NCI-H748 (cell line): ENCODE data around the gene KCNK16.

Experiments
- DNase-seq: peaks from one replicate; lab custom pipeline; 2025; ENCODE audit not compliant: unreplicated experiment; lab: John Stamatoyannopoulos, UW

The KCNK16 gene

GRCh38 chr6:39281312-39281980 is 41.1 kb downstream of the KCNK16 start:
- DNase-seq: no peak

GRCh38 chr6:39280247-39280731 is 42.2 kb downstream of the KCNK16 start:
- DNase-seq: peak; percentile 41

DNA sequence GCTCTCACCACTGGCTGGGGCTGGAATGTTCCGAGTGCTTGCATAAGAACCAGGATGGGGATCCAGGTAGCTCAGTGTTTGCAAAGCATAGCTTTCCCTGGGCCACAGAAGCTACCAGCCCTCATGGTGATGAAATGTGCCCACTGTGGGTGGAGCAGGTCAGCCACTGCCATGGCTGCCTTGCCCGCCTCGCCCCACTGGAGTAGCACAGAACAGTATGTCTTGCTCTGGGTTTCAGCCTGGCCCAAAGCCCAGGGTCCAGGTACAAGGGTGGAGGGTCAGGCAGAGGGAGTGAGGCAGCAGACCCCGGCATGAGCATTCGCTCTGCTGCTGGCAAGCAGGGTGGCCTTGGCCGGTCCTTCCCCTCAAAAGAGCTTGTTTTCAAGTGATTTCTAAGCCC is 43.0 kb downstream of the KCNK16 start:
- no peak for DNase-seq

GRCh38 chr6:39276379-39276995 is 46.0 kb downstream of the KCNK16 start:
- no peak for DNase-seq

DNA sequence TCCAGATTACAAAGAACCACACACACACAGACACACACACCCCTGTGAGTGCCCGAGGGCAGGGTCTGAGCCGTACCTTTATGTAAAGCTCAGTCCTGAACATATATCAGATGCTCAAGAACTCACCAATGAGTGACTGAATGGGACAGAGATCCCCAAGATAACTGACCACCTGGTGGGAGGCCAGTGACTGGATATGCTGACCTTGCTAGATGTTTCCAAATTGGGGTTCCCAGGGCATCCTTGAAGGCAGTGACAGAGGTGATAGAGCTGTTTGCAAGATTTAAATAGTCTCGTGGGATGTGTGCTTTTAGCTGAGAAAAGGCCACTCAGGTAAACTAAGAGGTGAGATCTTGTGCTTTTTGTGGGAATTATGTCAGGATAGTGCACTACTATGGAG is 47.6 kb downstream of the KCNK16 start:
- DNase-seq: no peak

DNA sequence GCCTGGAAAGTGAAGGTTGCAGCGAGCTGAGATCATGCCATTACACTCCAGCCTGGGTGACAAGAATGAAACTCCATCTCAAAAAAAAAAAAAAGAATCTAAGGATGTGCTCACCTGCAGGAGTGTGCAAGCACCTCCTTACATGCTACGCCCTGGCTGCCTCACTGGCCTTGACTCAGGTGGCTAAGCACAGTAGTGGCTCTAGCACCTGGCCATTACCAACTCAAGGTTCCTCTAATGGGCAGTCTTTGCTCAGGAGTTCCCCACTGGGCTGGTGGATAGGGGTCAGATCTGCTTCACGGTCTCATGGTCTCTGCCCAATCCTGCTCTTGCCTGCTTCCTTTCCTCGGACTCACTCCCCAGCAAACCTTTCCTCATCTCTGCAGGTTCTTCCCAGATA is 48.0 kb downstream of the KCNK16 start:
- DNase-seq: no peak

- DNase-seq: no peak
Measured at GRCh38 chr6:39273406-39273821, 49.1 kb downstream of the KCNK16 start.

DNA sequence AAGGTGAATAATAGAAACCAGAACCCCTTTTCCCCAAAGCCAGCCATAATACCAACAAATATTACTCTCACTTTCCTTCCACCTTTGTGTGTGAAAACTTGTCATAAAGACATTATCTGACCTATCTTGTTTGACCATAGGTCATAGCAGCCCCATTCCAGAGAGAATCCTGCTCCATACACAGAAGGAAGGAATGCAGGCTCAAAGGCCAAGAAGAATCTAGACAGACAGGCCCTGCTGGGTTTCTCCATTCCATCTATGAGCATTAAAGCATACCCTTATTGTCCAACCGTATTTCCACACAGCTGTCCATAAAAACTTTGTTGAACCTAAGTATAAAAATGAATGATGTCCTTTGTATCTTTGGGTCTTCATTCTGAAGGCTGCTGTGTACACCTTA is 52.5 kb downstream of the KCNK16 start:
- DNase-seq: no peak

DNA sequence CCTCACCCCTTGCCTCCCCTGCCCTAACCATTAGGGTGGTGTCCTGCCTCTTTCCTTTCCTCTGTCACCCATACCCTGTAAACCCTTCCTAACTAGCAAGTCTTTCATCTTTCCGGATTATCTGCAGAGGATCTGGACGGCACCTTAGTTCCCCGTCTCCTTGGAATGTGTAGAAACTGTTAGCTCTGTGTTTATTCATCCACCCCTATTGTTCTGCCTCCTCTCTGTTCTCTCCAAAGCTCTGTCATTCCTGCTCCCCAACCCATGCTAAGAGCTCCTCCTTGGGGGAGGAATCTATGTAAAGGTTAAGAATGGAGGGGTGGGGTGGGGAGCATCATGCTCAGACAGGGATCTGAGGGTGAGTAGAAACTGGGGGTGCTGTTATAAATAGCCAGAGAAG is 53.8 kb downstream of the KCNK16 start:
- DNase-seq: no peak

- DNase-seq: no peak
Measured at GRCh38 chr6:39268171-39268570, 54.3 kb downstream of the KCNK16 start.

DNA sequence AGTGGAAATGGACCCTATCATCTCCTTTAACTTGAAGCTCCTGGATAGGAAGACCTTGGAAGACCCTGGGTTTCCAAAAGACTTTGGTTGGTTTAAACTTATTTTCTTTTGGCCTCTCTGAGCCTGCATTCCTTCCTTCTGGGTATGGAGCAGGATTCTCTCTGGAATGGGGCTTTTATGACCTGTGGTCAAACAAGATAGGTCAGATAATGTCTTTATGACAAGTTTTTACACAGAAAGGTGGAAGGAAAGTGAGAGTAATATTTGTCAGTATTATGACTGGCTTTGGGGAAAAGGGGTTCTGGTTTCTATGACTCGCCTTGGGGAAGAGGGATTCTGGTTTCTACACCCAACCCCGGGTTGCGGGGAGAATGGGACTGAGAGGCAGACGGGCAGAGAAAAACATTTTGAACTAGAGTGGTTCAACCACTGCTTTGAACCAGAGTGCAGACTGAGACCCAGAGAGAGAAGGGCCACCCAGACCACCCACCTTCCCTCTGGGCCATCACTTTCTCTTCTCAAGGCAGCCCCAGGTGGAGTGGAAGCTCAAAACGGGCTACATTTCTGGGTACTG is 55.6 kb downstream of the KCNK16 start:
- no peak for DNase-seq

GRCh38 chr6:39266375-39266774 is 56.1 kb downstream of the KCNK16 start:
- peak; percentile 45 for DNase-seq
